HG03520 (cell line): Measurements from ENCODE around the gene MYO18A.

Experiments used
- ATAC-seq: cut with Tn5 transposase; IDR thresholded peaks from one replicate; pipeline ENCODE4 v1.9.1; 2021; ENCODE audit warnings: mild to moderate bottlenecking, moderate library complexity; ENCODE audit not compliant: unreplicated experiment

Gene MYO18A

DNA sequence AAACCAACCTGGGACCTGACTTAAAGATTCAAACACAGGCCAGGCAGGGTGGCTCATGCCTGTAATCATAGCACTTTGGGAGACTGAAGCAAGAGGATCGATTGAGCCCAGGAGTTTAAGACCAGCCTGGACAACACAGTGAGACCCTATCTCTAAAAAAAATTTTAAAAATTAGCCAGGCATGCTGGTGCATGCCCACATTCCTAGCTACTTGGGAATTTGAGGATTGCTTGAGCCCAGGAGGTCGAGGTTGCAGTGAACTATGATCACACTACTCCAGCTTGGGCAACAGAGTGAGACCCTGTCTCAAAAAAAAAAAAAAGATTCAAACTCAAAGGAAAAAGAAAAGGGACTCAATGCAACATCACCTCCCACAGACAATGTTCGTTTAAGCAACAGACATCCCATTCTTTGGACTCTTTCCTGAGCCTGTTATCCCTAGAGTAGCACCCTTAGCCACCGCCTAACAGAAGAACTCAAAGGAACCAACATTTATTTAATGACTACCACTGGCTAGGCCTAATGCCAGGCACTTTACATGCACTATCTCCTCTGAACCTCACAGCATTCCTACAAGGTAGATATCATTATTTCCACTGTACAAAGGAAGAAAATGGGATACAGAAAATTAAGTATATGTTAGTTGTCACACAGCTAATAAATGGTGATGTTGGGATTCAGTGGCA, 12.7 kb downstream of the MYO18A start:
- no peak for ATAC-seq

DNA sequence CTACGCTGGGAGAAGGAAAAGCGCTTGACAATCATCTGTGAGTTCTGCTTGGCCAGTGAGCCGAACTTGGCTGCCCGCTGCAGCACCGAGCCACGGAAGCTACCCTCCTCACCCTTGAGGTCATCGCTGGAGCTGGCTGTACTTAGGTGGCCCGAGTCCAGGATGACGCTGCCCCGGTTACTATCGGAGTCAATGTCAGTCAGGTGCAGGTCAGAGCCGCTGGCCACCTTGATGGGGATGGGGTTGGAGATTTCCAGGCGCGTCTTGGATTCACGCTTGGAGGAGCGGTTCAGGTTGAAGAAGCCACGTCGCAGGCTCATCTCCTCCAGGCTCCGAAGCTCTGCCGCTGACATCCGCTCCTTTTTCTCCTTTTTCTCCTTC, 13.7 kb downstream of the MYO18A start:
- ATAC-seq = no peak

DNA sequence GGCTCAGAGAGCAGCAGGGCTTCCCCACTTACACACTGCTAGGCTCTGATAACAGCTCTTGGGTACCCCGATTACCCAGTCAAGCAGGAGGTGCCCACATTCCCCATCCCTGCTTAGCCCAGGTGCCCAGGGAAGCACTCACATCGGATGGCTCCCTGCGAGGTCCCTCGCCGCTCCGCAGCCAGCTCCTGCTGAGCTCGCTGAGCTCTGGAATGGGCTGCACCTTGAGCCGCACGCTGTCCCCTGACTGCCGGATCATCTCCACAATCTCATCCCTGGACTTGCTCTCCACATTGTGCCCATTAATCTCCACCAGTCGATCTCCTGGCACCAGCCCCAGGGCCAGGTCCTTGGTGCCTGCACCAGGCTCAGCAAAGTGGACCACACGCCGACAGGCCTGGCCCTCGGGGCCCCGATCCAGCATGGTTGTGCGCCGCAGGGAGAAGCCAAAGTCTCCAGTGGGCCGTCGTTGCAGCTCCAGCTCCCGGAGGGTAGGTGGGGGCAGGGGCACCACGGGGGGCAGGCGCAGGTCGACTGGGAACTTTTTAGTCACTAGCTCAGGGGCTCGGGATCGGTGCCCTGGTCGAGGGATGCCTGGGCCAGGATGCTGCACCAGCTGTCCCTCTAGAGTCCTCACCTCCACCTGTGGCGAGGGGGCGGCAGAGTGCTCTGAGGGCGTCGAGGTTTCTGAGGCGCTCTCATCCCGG, 14.2 kb downstream of the MYO18A start:
- ATAC-seq = no peak

DNA sequence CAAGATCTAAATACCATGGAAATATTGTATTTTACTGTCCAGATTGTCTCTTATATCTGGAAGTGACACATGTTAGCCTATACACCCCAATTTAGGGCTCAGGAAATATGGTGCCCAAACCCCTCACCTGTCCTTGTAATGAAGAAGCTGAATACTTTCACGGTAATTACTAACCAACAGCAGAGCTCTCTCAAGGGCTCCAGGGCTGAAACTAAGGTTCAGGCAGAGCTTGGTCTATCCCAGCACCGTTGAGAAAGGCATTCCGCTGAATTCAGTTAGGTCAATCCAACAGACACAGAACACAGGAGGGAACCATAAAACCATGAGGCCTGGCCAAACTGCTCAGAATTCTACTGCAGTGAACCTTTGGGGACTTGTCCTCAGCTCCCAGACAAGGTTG, 14.9 kb downstream of the MYO18A start:
- ATAC-seq = no peak

DNA sequence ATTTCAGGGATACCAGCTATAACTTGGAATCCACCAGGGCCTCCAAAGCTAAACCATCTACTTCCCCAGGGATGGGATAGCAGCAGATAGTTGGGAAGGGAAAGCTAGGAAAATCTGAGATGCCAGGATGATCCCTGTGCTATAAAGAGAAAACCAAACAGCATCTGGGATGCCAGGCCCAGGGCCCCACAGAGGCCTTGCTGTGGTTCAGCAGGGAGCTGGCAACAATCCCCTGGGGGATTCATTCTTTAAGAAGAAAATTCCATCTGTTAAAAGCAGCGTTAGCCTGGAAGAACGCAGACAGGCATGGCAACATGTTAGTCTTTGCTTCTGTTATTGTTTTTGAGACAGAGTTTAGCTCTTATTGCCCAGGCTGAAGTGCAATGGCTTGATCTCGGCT, 16.6 kb downstream of the MYO18A start:
- no peak for ATAC-seq

DNA sequence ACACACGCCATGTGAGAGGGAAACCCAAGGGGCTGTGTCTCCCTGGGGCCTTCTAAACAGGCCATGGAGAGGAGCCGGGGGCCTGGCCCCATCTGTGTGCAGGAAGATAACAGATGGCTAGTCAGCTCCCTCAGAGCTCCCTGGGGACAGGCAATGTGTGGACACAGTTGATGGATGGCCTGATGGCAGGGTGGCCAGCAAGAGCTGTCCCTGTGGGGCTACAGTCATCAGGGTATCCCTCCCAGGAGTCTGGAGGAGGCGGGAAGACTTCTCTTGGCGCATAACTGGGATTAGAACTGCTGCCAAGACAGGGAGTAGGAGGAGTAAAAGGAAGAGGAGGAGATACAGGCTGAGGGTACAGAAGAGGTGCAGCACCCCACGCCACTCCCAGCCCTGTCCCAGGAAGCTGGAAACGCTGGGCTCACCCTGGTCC, 17.3 kb downstream of the MYO18A start:
- no peak for ATAC-seq

DNA sequence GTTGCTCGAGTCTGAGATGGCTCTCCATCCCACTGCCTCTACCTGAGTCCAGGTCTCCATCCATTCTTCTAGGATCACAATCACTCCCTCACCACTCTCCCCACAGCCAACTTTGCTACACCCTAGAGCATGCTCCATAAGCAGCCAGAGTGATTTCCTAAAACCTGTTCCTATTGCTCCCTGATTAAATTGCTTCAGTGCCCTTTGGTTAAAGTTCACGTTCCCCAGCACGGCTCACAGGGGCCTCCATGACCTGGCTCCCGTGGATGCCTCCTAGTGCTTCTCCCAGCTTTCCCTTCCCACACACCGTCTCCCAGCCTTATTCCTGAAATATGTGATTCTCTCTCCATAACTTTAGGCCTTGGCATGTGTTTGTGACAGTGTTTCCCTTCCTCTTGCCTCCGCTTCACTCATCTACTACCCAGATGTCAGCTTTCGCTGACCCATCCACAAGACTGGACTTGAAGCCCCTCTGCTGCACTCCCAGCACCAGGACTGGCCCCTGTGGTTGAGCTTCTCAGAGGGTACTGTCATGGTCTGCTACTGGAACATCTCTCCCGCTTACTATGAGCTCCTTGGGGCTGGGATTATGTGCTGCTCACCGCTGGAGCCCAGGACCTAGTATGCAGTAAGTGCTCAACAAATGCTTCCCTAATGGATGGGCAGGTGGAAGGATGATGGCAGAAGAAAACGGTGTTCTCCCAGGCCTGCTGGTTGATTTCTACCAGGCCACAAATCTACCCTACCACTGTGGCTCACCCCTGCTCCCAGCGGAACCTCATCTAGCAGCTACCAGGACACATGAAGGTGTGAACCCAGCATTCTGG, 17.9 kb downstream of the MYO18A start:
- ATAC-seq = no peak

DNA sequence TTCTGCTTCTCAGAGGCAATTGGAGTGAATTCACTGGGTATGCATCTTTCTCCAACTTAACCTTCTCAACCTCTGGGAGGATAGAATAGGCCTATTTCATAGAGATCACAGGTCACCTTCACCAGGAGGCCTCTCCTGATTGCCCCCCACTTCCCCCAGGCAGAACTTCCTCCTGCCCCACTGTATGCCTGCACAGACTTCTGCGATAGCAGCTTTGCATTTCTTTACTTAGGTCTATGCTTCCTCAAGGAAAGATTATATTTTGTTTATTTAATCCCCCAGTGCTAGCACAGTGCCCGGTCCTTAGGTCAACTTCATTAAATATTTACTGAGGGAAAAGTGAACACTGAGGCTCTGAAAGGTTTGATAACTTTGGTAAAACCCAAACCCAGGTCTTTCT, 19.9 kb downstream of the MYO18A start:
- ATAC-seq = no peak

DNA sequence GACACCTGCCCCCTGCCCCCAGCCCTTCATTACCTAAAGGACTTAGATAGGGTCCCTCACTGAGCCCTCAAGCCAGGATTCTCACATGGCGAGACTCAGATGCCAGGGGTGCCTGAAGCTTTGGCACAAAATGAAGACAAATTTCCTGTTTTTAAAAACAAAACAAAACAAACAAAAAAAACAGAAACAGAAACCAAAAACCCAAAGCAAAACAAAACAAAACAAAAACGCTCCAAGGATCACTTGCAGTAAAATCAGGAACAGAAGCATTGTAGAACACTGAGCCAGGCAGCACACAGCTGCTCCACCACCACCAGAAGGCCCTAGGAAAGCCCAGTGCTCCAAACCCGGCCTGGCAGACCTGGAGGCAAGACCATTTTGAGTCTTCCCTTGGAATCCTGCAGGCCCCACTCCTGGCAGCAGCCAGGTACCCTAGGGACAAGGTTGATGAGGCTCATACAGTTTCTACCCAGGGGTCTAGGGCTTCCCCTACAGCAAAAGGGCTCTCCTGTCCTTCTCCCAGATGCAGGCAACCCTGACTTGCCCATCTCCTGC, 20.8 kb downstream of the MYO18A start:
- no peak for ATAC-seq

DNA sequence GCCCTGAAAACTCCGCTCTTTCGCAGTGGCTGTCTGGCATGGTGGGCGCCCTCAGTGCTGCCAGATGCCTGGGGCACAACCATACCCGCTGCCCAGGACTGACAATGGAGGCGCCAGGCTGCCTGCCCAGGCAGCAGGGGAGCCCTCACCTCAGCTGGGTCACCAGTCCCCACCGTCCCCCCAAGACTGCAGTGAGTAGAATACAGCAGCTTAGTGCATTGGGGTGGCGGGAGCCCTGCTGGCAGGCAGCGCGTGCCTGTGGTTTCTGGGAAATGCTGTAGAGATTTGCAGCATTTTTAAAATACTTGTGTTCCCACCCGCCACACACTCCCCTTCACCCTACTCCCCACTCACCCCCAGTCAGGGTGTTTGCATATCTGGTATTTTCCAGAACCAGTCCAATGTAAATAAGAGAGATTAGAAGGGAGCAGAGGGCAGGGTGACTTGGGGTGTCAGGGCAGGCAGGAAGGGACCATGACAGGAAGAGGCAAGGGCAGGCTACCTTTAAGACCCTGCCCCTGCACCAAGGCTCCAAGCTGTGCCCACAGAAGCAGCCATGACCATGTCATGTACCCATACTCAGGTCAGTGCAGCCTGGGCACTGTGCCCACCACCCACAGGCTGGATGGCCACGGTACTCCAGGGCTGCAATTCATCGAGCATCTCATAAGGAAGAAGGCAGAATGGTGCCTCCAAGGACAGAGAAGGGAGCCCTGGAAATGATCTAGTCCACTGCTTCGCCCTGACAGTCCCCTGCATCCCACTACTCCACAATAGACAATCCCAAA, 21.5 kb downstream of the MYO18A start:
- ATAC-seq = no peak

DNA sequence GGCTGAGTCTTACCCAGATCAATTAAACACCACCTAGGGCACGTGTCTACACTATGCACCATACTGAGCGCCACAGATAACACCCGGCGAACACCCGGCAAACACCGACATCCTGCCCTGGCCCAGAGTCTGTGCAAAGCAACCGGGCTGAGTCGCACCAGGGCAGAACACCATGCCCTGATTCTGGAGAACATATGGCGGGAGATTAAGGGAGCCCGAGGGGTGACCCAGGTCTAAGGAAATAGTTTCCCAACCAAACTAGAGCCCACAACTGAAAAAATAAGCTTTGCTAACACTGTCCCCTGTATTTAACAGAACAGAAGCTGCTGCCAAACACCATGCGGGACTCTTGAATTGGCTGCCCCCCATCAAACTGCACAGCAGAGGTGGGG, 22.1 kb downstream of the MYO18A start:
- ATAC-seq = no peak

DNA sequence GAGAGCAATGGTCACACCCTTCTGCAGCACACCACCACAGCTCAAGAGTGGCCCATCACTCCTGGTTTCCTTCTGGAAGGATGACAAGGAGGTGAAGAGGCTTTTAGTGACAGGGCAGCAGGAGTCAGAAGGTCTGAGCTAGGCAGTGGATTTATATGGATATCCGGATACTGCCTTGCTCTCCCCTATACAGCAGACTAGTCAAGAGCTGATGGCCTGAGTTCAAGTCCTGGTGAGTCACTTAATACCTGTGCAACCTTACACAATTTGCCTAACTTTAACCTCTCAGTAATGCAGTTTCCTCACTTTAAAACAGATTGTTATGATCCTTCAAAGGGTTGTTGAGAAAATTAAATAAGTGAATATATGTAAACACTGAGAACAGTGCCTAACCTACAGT, 22.9 kb downstream of the MYO18A start:
- no peak for ATAC-seq

DNA sequence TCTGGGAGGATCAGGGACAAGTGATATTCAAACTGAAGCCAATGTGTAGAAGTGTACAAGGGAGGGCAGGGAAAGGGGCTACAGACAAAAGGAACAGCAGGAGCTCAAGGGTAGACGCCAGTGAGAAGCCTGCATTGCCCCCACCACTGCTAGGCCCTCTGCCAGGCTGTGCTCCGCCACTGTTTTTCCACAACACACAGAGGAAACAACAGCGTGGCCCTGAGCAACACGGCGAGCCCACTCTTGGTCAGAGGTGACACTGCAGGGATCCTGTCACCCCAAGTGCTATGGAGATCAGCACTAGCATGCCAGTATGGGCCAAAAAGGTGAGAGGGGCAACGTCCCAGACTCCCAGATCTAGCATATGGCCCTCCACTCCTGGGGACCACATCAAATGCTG, 23.4 kb downstream of the MYO18A start:
- ATAC-seq = no peak

DNA sequence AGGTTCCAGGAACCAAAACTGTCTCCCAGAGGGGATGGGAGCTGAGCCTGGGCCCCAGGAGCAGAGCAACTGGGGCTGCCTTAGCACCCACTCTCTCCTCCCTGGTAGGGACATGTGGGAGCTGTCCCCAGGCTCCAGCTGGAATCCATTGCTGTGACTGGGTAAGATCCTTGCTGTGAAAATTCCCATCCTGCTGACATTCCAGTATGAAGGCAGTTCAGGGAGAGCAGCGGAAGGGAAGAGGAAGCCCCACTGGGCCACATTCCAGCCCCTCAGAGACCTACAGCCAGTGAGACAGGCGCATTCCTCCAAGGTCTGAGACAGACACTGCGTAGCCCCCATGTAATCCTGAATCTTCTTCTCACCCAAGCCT, 24.2 kb downstream of the MYO18A start:
- no peak for ATAC-seq

DNA sequence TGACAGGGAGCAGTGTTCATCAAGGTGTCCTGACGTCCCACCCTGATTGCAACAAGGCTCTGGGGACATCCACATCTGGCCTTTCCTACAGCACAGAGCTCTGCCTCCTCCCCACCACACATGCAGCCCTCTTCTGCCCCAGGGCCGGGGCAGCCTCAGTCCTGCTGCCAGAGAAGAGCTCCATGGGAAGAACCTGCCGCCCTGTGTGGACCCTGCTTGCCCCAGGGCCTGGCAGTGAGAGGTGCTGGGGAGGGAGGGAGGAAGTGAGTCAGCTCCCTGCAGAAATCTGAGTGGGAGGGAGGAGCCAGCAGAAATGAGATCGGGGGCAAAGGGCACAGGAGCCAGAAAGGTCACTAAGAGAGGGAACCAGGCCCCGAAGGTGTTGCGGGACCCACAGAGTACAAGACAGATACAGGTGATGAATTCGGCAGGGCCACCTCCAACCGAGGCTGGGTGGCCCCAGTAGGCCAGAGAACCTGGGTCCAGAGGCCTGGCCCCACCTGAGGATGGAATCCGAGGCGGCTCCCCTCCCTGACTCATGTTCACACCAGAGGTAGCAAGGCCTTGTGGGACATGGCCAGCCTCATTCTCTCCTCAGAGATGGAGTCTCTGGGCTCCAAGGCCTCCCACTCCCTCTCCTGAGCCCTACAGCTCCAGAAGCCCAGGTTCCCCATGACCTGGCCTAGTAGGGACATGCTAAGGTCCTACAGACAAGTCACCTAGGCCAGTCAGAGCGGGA, 24.8 kb downstream of the MYO18A start:
- ATAC-seq = no peak

DNA sequence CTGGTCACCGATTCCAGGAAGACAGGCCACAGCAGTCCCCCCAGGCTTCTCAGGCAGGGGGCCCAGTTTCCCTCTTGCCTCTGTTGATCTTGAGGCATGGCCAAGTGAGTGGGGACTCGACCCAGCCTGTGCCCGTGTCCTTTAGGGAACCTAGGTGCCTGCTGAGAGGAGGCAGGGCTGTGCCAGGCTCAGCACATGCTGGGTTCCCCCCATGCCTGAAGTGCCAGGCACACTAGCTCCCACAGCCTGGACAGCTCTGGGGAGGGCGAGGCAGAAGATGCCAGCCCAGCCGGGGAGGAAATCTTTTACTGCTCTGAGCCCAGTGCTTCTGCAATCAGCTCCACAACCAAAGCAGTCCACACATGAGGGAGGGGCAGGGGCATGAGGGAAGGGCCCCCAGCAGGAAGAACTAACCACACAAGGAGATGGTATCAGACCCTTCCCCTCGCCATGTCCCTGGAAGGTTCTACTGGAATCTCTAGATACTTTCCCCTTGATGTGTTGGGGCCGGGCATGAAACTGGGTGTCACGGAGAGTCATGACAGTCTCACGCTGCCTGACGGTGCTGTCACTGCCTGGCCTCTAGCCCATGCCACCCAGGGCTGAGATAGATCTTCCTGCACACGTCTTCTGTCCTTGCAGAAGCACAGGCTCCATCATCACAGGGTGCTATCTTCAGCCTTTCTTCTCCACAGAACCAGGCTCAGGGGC, 25.5 kb downstream of the MYO18A start:
- no peak for ATAC-seq

DNA sequence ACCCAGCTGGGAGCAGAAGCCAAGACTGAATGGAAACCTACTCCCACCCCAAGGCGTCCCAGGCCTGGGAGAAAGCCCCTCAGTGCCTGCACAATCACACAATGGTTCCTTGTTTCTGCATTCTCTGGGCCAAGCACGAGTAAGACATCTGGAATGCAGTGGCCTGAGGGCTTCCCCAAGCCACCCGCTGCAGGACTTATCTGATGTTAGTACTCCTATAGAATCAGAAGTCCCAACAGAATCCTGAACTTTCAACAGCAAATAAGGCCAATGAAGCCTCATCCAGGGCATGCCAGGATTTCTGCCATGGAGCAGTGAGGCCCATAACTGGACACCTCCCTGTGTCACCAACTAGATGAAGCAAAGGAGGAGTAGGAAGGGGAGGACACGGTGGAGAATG, 28.6 kb downstream of the MYO18A start:
- no peak for ATAC-seq

DNA sequence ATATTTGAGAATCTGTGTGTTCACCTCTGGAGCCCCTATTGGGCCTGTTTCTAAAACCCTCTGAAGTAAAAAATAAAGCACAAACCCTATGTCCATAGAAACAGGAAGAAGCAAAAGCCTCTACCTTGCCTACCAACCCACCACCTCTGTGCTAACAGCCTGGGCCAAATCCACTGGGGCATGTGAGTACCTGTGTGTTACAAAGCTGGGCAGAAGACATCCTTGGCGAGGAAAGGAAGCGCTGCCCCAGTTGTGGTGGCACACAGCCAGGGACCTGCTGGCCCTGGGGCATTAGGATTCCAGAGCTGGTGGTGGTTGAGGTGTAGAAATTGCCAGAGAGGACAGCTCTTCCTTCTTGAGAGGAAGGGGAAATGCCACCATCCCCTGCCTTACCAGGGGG, 30.0 kb downstream of the MYO18A start:
- ATAC-seq = no peak

DNA sequence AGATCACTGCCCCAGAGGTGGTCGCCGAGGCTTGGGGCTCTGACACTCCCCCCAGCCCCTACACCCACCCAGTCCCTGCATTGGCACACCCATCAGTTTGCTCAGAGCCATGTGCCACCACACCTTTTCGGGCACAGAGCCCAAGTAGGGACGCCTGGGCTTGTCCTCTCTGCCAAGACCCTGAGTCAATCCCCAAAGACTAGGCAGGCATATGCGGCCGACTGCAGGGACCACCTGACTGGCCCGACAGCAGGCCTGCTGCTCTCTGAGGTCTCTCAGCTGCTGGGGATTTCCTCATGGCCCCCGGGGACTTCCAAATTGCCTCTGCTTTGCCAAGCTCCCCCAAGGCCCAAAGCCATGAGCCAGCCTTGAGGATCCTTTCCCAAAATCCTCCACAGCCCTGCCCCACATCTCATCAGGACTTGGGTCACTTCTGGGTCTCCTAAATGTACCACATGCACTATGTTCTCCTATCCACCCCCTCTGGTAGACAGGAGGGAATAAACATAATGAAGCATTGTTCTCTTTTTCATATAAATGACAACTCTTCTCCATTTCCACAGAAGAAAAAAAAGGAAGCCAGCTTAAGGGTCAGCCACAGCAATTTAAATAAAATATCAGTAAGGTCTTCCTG, 30.6 kb downstream of the MYO18A start:
- no peak for ATAC-seq
